Activated gamma-delta T cell (primary cell): ENCODE results near the gene RAB39A.

ENCODE experiments used
- DNase-seq: peaks from one replicate; lab custom pipeline; 2025; lab: John Stamatoyannopoulos, UW

The RAB39A gene

DNA sequence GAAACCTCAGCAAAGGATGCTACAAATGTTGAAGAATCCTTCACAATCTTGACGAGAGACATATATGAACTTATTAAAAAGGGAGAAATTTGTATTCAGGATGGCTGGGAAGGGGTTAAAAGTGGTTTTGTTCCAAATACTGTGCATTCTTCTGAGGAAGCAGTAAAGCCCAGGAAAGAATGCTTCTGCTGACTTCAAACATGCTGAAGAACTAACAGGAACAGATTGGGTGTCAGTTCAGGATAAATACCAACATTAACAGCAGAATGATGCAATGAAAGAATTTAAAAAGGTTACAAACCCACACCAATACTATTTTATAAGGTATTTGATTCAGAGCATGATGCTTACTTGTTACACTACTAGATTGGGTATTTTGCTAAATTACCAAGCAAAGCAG is 33.9 kb downstream of the RAB39A start:
- no peak for DNase-seq

DNA sequence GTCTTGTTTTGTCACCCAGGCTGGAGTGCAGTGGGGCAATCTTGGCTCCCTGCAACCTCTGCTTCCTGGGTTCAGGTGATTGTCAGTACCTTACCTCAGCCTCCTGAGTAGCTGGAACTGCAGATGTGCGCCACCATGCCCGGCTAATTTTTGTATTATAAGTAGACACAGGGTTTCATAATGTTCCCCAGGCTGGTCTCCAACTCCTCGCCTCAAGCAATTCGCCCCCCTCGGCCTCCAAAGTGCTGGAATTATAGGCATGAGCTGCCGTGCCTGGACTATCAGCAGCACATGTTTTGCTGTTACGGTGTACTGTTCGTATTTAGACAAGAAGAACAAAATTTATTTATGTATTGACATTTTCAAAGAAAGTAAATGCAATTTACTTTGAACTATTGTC is 34.8 kb downstream of the RAB39A start:
- no peak for DNase-seq

DNA sequence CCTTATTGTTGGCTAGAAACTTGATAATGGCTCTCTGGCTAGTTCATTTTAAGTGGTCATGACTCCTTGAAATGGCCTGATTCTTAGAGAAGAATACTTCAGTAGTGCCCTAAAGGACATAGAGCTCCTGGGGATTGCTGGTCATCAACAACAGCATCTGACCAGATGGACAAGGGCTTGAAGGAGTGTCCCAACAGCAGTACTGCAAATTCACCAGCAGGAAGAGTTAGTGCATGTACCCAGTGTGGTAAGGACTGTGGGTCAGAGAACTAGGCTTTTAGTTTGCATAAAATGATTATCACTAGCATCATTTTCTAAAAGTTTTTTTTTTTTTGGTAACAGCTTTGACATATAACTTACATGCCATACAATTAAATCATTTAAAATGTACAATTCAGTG is 41.0 kb downstream of the RAB39A start:
- DNase-seq, result no peak

DNA sequence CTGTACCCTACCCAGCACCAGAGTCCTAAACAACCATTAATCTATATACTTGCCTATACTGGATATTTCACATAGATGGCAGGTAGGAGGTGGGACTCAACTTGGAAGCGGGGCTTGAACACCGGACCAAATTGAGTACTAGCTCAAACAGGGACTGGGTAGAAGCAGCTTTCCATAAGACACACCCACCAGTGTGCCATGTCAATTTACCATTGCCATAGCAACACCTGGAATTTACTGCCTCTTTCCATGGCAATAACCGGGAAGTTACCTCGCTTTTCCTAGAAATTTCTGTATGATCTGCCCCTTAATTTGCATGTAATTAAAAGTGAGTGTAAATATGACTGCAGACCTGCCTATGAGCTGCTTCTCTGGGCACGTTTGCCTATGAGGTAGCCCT is 41.8 kb downstream of the RAB39A start:
- DNase-seq, result no peak

DNA sequence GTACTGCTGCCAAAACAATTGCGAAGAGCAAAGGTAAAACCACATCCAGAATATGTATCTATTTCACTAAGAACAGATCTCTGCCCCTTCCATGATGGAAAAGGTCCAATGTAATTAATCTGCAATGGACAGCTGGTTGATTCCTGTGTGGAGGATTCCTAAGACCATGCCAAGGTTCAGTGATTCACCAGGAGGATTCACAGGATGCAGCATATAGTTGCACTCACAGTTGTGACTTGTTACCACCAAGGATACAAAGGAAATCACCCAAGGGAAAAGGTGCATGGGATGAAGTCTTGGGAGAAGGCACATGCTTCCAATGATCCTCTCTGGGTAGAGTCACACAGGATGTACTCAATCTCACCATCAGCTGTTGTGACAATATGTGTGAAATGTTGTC is 45.4 kb downstream of the RAB39A start:
- DNase-seq, result no peak

DNA sequence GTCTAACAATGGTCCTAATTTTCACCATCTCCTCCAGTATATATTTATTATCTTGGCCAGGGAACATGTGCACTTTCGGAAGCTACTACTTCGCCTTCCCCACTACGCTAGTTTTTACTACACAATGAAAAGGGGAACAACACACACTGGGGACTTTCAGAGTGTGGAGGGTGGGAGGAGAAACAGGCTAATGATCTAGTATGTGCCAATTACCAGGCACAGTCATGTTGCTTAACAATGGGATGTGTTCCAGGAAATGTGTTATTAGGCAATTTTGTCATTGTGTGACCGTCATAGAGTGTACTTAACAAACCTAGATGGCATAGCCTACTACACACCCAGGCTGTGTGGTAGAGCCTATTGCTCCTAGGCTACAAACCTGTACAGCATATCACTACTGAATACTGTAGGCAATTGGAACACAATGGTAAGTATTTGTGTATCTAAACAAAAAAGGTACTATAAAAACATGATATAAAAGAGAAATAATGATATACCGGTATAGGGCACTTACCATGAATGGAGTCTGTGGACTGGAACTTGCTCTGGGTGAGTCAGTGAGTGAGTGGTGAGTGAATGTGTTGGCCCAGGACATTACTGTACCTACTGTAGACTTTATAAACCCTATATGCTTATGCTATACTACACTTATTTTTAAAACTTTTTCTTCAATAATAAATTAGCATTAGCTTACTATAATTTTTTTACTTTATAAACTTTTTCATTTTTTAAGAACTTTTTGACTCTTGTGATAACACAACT is 60.3 kb downstream of the RAB39A start:
- no peak for DNase-seq

DNA sequence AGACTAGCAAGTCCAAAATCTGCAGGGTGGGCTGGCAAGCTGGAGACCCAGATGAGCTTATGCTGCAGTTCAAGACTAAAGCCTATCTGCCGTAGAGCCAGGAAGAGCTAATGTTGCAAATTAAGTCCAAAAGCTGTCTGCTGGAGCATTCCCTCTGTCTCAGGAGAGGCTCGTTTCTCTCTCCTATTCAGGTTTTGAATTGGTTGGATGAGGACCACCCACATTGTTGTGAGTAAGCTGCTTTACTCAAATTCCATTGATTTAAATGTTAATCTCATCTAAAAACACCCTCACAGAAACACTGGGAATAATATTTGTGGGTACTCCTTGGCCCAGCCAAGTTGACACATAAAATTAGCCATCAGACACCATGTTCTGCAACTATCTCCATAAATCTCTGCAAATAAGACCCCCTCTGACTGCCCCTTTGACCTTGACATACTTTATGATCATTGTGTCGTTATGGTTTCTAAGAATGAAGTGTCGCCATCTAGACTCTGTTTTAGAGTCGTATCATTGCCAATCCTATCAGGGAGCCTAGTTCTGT is 63.7 kb downstream of the RAB39A start:
- DNase-seq, result no peak

DNA sequence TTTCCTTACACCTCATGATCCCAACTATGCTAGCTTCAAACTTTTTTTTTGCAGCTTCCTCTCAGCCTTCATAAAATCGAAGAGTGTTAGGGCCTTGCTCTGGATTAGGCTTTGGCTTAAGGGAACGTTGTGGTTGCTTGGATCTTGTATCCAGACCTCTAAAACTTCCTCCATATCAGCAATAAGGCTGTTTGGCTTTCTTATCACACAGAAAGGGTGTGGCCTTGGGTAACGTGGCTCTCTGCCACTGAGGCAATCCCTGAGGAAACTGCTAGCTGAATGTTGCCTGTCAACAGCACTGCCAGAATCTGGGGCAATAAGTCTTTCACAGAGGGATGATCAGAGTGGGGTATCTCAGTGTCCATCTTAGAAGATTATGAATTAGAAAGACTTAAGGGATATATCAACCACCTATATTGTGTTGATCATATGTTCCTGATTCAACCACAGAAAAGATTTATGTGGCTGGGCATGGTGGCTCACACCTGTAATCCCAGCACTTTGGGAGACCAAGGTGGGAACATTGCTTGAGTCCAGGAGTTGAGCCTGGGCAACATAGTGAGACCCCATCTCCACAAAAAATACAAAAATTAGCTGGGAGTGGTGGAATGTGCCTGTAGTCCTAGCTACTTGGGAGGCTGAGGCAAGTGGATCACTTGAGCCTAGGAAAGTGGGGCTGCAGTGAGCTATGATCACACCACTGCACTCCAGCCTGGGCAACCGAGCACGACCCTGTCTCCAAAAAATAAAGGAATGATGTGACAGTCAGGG is 67.9 kb downstream of the RAB39A start:
- no peak for DNase-seq

DNA sequence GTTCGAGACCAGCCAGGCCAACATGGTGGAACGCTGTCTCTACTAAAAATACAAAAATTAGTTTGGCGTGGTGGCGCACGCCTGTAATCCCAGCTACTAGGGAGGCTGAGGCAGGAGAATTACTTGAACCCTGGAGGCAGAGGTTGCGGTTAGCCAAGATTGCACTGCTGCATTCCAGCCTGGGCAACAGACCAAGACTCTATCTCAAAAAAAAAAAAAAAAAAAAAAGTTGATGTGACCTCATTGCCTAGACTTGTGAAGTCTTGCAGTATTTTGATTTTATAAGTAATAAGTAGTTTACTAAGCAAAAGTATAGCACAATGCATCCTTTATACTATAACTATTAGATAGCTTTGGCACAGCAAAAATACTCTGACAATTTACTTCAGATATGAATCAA is 70.5 kb downstream of the RAB39A start:
- DNase-seq, result no peak

DNA sequence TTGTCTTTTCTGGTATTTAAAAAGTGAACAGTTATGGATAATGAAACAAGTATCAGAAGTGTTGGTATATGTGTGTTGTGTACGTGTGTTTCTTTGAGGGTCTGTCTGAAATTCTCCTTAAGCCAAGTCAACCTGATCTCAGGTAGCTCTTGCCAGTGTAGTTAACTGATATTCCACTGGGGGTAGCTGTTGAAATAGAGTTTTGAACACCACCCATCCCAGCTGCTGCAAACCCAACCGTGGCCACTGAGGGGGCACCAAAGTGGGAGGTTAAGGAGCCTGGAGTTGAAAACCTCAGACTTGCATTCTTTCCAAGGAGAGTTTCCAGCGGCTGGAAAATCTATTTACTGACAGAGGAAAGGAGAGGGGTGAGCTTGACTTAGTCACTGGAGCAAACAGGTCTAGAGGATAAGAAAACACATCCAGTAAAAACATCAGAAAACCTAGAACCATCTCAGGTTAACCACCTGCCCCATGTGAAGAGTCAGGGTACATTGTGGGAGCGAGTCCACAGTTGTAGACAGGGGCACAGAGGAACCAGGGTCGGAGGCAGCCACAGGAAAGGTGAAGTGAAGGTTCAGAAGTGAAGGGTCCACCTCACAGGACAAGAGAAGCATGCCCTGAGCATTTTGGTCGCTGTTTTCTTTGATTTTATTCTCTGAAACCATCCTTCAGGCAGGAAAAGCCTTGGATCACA is 71.7 kb downstream of the RAB39A start:
- no peak for DNase-seq

DNA sequence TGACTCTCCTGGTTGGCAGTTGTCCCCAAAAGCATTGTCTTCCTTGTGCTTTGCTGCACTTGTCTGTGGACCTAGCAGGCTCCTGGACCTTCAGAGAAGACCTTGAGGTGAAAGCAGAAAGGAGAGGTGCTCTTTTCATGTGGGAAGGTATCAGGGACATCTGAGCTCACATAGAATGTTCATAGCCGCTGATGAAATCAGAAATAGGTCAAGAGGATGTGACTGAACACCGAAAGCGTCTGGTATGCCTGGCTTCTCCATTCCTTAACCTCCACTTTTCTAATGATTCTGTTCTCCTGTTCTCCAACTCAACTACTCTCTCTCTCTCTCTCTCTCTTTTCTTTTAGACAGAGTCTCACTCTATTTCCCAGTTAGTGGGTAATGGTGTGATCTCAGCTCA is 74.2 kb downstream of the RAB39A start:
- DNase-seq, result no peak

DNA sequence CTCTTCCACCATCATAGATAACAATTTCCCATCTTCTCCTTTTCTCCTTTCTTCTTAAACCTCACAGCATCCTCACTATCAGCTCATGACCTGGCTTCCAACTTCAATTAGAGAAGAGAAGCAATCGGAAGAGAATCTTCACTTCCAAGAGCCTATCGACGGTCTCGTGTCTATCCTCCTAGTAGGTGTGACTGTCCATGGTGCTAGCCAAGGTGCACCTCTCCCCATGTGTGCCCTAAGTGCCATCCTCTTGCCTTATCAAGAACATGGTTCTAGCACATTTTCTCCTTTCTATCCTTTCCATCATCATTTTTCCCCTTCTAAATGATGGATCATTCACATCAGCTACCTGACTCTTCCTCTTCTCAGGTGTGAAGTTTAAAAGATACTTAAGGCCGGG is 75.4 kb downstream of the RAB39A start:
- no peak for DNase-seq

DNA sequence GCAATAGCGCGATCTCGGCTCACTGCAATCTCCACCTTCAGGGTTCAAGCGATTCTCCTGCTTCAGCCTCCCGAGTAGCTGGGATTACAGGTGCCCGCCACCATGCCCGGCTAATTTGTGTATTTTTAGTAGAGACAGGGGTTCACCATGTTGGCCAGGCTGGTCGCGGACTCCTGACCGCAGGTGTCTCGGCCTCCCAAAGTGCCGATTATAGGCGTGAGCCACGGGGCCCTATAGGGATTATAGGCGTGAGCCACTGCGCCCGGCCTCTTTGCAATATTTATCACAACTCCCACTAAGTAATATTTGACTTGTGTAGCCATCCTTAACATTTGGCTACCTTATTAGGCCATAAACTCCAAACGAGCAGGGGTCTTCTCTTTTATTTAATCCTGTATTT is 79.6 kb downstream of the RAB39A start:
- DNase-seq, result no peak

DNA sequence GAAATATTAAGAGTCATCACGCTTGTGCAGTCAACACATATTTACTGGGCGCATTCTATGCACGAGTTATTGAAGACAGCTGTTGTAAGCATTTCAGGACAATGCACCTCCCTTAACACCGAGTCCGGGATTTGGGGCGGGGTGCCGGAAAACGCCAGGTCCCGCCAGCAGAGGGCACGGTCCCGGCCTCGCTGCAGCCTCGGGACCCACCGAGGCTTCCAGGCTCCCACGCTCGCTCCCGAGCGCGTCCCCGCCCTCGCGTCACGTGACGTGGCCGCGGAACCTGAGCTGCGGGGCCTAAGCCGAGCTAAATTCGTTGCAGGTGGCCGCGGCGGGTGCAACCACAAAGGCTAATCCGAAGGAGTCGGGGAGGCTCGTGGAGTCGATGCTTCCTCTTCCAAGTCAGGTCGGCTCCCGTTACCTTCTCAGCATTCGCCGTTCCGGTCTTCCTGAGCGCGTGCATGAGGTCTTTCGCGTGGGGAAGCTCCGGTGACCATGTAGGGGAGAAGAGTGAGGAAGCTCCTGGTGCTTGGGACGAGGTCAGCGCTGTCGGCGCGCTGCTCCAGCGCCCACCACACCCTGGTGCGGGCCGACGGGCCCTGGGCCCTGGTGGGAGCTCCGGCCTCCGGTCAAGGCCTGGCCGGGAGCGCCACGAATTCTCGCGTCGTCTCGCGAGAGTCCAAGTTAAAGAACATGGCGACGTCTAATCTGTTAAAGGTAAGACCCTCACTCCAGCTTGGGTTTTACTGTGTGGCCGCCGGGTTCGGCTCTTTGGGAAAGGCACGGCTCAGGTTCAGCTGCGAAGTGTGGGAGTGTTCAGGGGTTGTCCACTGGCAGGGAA is 80.6 kb downstream of the RAB39A start, which contains the start of gene CUL5:
TSS of gene CUL5 (plus strand) at position 243 of the 841 bp plus-strand sequence. CDS start at position 694, 451 bp downstream.
- DNase-seq, result peak; percentile 80

DNA sequence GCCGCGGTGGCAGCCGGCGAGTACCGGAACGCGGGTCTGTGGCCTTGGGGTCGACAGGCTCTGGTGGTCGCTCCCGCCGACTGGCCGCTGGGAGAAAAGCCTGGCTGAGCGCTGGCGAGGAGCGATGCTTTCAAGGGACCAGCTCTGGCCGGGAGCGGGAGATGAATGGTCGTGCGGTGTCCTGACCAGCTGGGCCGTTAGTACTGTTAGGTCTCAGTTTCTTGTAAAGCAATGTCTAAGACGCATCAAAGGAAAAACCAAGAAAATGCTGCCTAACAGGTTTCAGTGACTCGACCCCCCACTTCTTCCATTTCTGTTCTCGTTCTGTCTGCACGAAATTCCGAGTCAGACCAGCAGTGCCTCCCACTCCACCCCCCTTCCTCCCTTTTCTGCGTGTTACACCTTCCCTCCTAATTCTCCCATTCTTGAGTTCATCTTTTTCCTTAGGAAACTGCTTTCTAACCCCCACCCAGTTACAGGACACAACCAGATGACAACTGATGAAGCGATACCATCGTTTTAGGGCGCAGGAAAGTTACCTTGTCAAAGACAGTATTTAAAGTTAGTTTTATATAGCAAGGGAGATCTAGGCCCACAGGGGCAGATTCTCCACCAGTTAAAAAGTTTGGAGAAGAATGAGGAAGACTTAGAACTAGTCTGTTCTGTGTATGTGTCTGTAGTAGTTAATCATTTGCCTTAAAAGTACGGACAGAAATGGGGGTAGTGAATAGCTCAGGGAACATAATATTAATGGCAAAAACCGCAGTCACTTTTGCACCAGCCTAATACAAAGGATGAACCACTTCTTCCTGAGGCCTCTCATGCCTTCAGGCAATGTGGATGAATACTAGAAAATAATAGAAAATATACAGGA is 81.5 kb downstream of the RAB39A start:
- DNase-seq, result no peak

DNA sequence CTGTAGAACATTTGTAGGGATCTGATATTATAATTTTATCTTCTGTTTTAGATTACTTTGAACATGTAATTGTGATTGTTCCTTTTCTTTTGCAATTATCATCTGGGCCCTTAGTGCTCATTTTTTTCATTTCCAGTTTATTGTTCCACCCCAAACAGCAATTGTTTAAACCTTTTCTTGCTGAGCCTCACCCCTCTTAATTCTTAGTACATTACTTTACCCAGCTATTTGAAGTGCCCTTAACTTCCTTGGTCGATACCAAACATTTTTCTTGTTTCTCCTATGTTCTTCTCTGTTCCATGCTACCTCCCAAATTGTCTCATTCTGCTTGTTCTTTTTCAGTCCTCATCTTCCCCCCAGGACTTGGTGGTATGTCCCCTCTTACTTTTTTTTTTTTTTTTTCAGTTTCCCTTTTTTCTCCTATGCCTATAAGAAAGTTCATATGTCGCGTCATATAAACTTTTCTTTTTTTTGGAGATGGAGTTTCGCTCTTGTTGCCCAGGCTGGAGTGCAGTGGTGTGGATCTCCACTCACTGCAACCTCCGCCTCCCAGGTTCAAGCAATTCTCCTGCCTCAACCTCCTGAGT is 84.0 kb downstream of the RAB39A start:
- DNase-seq, result no peak
